Measurements from ENCODE around the gene GLUD1. TPM values are rescaled to one million over a fixed set of nuclear protein-coding genes. Genes with fewer than 3 reads are reported as not detected.
A peak's percentile ranks its signal among the peaks of the same experiment; 100 is the strongest.
"Not testable (repeated sequence)": the region's sequence is repeated elsewhere in the genome, so short reads cannot be mapped to it uniquely, and the experiment has no call there.

Gene GLUD1
- polyA plus RNA-seq (2013, experiment 1 of 2; ENCODE audit: insufficient read length) = 78.8 TPM
- polyA plus RNA-seq (2013, experiment 2 of 2; ENCODE audit: insufficient read length) = 70.2 TPM

- peak; percentile 93 for DNase-seq
These were observed at the start of gene GLUD1, which contains the start of gene SHLD2 for GRCh38 chr10:87094373-87095235. Gene GLUD1, minus strand, starts transcription at chr10:87094843. Its CDS starts 74 bp downstream, at chr10:87094769. Gene SHLD2, plus strand, starts transcription at chr10:87095206. Its CDS starts 56,149 bp downstream, at chr10:87151355.

GRCh38 chr10:87143109-87143418 lies 48.4 kb upstream of the GLUD1 start:
- not testable (repeated sequence) for DNase-seq

GRCh38 chr10:87142230-87143108 lies 47.8 kb upstream of the GLUD1 start:
- DNase-seq = peak; percentile 44

- DNase-seq = not testable (repeated sequence)
These were observed 42.8 kb upstream of the GLUD1 start for GRCh38 chr10:87137478-87137877.

- DNase-seq = not testable (repeated sequence)
These were observed 39.8 kb upstream of the GLUD1 start for GRCh38 chr10:87134440-87134839.

GRCh38 chr10:87133936-87134335 lies 39.3 kb upstream of the GLUD1 start:
- not testable (repeated sequence) for DNase-seq

- not testable (repeated sequence) for DNase-seq
These were observed 37.5 kb upstream of the GLUD1 start for GRCh38 chr10:87132176-87132575.

- not testable (repeated sequence) for DNase-seq
These were observed 33.0 kb upstream of the GLUD1 start for GRCh38 chr10:87127607-87128156.

GRCh38 chr10:87127048-87127447 lies 32.4 kb upstream of the GLUD1 start:
- not testable (repeated sequence) for DNase-seq

- DNase-seq = not testable (repeated sequence)
These were observed 28.7 kb upstream of the GLUD1 start for GRCh38 chr10:87123351-87123750.

- not testable (repeated sequence) for DNase-seq
These were observed 24.4 kb upstream of the GLUD1 start for GRCh38 chr10:87119029-87119428.

- not testable (repeated sequence) for DNase-seq
These were observed 23.5 kb upstream of the GLUD1 start for GRCh38 chr10:87118122-87118521.

GRCh38 chr10:87105446-87106124 lies 10.9 kb upstream of the GLUD1 start:
- no peak for DNase-seq

- not testable (repeated sequence) for DNase-seq
These were observed 10.1 kb upstream of the GLUD1 start for GRCh38 chr10:87104727-87105126.

- no peak for DNase-seq
These were observed 7.4 kb upstream of the GLUD1 start for GRCh38 chr10:87101996-87102395.

GRCh38 chr10:87095236-87095945 lies 748 bp upstream of the GLUD1 start:
- DNase-seq = peak; percentile 86

- DNase-seq = peak; percentile 45
These were observed 841 bp downstream of the GLUD1 start for GRCh38 chr10:87093632-87094372.

GRCh38 chr10:87092861-87093631 lies 1.6 kb downstream of the GLUD1 start:
- no peak for DNase-seq

- DNase-seq = no peak
These were observed 2.2 kb downstream of the GLUD1 start for GRCh38 chr10:87092376-87092860.

GRCh38 chr10:87090779-87091178 lies 3.9 kb downstream of the GLUD1 start:
- no peak for DNase-seq
